Measurements from ENCODE around the gene FYTTD1.

DNA sequence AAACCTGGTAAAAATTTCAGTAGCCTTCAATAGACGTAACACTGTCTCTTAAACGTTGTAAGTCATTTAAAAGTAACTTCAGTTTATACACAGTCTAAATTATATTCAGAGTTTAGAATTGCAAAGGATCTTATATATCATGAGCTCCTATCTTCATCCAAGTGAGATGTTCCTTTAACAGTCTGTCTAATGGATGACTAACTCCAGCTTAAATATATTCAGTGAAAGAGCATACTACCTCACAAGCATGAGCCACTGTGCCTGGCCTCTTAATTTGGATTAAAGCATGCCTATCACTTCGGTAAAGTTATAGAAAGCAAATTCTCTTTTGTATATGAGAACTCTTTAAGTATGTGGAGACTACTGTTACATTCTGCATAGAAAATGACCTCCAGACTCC lies 7.0 kb downstream of the FYTTD1 start:
- TF ChIP-seq, protein P1, sequence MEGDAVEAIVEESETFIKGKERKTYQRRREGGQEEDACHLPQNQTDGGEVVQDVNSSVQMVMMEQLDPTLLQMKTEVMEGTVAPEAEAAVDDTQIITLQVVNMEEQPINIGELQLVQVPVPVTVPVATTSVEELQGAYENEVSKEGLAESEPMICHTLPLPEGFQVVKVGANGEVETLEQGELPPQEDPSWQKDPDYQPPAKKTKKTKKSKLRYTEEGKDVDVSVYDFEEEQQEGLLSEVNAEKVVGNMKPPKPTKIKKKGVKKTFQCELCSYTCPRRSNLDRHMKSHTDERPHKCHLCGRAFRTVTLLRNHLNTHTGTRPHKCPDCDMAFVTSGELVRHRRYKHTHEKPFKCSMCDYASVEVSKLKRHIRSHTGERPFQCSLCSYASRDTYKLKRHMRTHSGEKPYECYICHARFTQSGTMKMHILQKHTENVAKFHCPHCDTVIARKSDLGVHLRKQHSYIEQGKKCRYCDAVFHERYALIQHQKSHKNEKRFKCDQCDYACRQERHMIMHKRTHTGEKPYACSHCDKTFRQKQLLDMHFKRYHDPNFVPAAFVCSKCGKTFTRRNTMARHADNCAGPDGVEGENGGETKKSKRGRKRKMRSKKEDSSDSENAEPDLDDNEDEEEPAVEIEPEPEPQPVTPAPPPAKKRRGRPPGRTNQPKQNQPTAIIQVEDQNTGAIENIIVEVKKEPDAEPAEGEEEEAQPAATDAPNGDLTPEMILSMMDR (IDR thresholded peaks at IDR 0.05) = no peak
- TF ChIP-seq POLR2A (IDR thresholded peaks at IDR 0.05) = no peak

All from ovary (tissue), 3 donors.